ENCODE results near the gene FST. TPM values are rescaled to one million over a fixed set of nuclear protein-coding genes. Genes with fewer than 3 reads are reported as not detected.

The FST gene, protein sequence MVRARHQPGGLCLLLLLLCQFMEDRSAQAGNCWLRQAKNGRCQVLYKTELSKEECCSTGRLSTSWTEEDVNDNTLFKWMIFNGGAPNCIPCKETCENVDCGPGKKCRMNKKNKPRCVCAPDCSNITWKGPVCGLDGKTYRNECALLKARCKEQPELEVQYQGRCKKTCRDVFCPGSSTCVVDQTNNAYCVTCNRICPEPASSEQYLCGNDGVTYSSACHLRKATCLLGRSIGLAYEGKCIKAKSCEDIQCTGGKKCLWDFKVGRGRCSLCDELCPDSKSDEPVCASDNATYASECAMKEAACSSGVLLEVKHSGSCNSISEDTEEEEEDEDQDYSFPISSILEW
- 0.94 and 17.3 TPM in 2 replicates for total RNA-seq

DNA sequence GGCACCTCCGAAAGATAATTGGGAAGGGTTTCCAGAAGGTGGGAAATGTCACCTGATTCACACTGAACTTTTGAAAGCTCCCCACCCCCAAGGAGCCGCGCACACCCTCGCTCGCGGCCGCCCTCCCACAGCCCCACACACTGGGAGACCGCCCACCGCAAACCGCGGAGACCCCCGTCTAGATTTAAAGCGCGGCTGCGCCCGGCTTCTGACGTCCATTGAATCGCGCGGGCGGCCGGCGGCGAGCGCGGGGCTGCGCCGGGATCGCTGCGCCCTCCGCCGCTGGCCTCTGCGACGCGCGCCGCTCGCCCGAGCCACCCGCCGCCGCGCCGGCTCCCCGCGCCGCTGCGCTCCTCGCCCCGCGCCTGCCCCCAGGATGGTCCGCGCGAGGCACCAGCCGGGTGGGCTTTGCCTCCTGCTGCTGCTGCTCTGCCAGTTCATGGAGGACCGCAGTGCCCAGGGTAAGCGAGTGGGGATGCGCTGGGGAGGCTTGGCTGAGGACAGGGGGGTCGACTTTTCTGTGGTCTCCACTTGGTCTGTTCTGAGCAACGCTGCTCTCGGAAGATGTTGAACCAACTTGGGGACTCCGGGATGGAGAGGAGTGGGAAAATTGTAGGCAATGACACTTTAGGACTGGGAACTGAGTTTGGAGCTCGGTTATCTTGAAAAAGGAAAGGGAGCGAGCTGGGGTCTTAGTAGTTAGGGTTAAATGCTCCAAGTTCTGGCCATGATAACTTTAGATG is at the start of gene FST:
Gene FST (plus strand): TSS at position 214 of the 743 bp plus-strand sequence. CDS start 163 bp downstream, at position 377.

Other genes starting within 250 kb of the FST start
- gene NDUFS4, start 80.0 kb downstream of the FST start, total RNA-seq: 101 and 119 TPM in 2 replicates

All from endothelial cell of coronary artery (primary cell).